OCI-LY3 (cell line): ENCODE results near the gene ENOSF1.

Experiments
- EZH2phosphoT487 ChIP-seq: fragments of 200-600 bp; shearing (Covaris generic); IDR thresholded peaks from 2 replicates; pipeline ENCODE4 v1.6.1; 2018; ENCODE audit warnings: antibody characterized with exemption, mixed run types, low read depth
- TF ChIP-seq, protein P1 (sequence below): fragments of 200-600, 300-600 bp; sonication (generic); IDR thresholded peaks from 2 replicates; pipeline ENCODE4 v1.5.1; 2014; ENCODE audit warnings: antibody characterized with exemption, low read length, low read depth

GRCh38 chr18:708096-708495 lies 4.3 kb downstream of the ENOSF1 start:
- TF ChIP-seq, protein P1, sequence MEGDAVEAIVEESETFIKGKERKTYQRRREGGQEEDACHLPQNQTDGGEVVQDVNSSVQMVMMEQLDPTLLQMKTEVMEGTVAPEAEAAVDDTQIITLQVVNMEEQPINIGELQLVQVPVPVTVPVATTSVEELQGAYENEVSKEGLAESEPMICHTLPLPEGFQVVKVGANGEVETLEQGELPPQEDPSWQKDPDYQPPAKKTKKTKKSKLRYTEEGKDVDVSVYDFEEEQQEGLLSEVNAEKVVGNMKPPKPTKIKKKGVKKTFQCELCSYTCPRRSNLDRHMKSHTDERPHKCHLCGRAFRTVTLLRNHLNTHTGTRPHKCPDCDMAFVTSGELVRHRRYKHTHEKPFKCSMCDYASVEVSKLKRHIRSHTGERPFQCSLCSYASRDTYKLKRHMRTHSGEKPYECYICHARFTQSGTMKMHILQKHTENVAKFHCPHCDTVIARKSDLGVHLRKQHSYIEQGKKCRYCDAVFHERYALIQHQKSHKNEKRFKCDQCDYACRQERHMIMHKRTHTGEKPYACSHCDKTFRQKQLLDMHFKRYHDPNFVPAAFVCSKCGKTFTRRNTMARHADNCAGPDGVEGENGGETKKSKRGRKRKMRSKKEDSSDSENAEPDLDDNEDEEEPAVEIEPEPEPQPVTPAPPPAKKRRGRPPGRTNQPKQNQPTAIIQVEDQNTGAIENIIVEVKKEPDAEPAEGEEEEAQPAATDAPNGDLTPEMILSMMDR, result no peak
- no peak for TF ChIP-seq EZH2phosphoT487
